IPS-18a (cell line): ENCODE data around the gene NUP214.

Experiments used
- H3K27ac ChIP-seq: one replicate; pipeline ENCODE4 v1.5.1; 2013; ENCODE audit warnings: low read length
- H3K27me3 ChIP-seq: one replicate; pipeline ENCODE4 v1.6.1; 2013; ENCODE audit warnings: mild to moderate bottlenecking, low read length; ENCODE audit not compliant: control insufficient read depth, insufficient read depth
- H3K36me3 ChIP-seq: one replicate; pipeline ENCODE4 v1.6.1; 2013; ENCODE audit warnings: low read depth, low read length; ENCODE audit not compliant: control insufficient read depth
- H3K4me1 ChIP-seq: one replicate; pipeline ENCODE4 v1.6.1; 2013; ENCODE audit warnings: low read depth, low read length; ENCODE audit not compliant: control insufficient read depth
- H3K4me3 ChIP-seq: one replicate; pipeline ENCODE4 v1.5.1; 2013; ENCODE audit warnings: low read length
- H3K9ac ChIP-seq: one replicate; pipeline ENCODE4 v1.6.1; 2013; ENCODE audit warnings: mild to moderate bottlenecking, low read length, moderate library complexity
- H3K9me3 ChIP-seq: one replicate; pipeline ENCODE4 v1.6.1; 2013; ENCODE audit warnings: low read depth, low read length; ENCODE audit not compliant: control insufficient read depth

The NUP214 gene

DNA sequence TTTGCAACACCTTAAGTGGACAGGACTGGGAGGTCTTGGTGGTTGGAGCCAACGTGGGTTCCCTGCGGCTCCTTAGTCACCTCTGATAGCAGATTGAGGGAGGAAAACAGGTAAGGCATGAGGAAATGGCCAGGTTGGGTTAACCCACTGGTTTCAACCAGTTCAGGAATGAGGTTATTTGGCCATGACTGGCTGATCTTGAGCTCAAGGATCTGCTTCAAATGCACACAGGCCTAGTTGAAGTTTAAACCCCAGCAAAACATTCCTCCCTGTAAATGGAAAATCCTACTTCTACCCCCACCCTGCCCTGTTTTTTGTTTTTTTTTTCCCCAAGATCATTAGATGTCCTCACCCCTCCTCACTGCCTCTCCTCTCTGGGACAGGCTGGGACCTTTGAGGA lies 3.2 kb upstream of the NUP214 start:
- Histone ChIP-seq H3K9ac (no peak overlapping the region), H3K36me3 (peaks cover 48% of the 10 kb centered on the region), H3K27me3 (no peaks in the 10 kb centered on the region), H3K4me3 (no peak overlapping the region), H3K4me1 (peaks cover 3% of the 10 kb centered on the region), H3K27ac (no peak overlapping the region), H3K9me3 (no peaks in the 10 kb centered on the region)

DNA sequence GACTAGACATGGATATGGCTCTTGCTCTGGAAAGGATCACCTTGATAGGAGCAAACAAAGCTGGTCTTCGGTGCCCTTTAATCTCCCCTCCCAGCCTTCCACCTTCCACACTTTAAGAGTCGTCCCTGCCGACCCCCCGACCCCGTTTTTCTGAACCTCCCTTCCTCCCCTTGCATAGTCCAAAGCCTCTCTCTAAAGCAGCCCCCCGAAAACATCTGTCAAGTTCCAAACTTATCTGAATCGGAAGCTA lies 423 bp upstream of the NUP214 start:
- peaks cover 3% of the 10 kb centered on the region for H3K4me1 ChIP-seq
- peak overlapping the region; percentile 83 for H3K4me3 ChIP-seq
- no peaks in the 10 kb centered on the region for H3K9me3 ChIP-seq
- peak overlapping the region; percentile 90 for H3K27ac ChIP-seq
- H3K36me3 ChIP-seq: peaks cover 51% of the 10 kb centered on the region
- H3K27me3 ChIP-seq: no peaks in the 10 kb centered on the region
- peak overlapping the region; percentile 96 for H3K9ac ChIP-seq

DNA sequence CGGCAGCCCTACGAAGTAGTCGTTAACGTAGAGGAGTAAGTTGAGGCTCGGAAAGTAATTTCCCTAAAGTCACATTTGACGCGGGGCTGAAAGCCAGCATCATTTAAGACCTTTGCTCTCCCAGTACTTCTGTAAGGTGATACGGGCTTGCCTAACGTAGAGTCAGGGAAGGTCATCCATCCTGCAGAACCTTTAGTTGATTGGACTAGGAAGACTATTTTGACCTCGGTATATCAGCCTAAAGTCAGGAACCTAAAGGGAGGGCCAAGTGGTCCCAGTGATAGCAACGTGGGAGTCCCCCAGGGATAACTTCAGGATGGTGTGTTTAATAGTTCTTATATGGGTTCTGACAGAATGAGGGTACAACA lies 657 bp downstream of the NUP214 start:
- no peak overlapping the region for H3K27ac ChIP-seq
- H3K9ac ChIP-seq: peak overlapping the region; percentile 96
- H3K27me3 ChIP-seq: no peaks in the 10 kb centered on the region
- no peaks in the 10 kb centered on the region for H3K9me3 ChIP-seq
- H3K36me3 ChIP-seq: peaks cover 49% of the 10 kb centered on the region
- H3K4me1 ChIP-seq: peaks cover 3% of the 10 kb centered on the region
- H3K4me3 ChIP-seq: peak overlapping the region; percentile 83

DNA sequence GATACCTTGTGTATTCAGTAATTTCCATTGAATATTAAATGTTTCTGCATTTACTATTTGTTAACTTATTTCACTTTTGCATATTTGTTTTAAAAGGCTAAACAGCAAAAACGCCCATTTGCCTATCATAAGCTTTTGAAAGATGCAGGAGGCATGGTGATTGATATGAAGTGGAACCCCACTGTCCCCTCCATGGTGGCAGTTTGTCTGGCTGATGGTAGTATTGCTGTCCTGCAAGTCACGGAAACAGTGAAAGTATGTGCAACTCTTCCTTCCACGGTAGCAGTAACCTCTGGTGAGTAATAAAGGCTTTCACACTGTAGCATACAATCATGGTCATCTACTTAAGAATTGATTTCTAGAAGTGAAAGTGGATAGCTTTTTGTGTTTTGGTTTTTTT lies 3.8 kb downstream of the NUP214 start:
- H3K4me1 ChIP-seq: peaks cover 3% of the 10 kb centered on the region
- peaks cover 63% of the 10 kb centered on the region for H3K36me3 ChIP-seq
- no peak overlapping the region for H3K27ac ChIP-seq
- H3K9me3 ChIP-seq: no peaks in the 10 kb centered on the region
- no peaks in the 10 kb centered on the region for H3K27me3 ChIP-seq
- no peak overlapping the region for H3K4me3 ChIP-seq
- H3K9ac ChIP-seq: no peak overlapping the region

DNA sequence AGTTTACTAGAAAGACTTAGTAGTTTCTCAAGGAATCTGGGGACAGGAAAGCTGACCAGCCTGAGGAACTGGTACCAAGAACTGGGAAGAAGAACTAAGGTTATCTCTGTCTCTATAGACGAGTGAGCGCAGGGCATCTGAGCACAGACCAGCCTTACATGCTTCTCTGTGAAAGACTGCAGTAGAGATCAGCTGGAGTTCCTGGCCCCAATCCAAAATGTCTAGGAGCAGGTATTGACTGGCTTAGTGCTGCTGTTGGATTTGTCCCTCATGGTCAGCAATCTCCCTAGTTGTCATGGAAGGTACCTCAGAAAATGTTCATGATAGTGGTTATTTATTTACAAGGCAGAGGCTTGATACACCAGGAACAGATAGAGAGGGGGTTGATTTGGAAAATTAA lies 13.3 kb downstream of the NUP214 start:
- no peaks in the 10 kb centered on the region for H3K27me3 ChIP-seq
- H3K9ac ChIP-seq: no peak overlapping the region
- H3K4me1 ChIP-seq: no peaks in the 10 kb centered on the region
- peaks cover 79% of the 10 kb centered on the region for H3K36me3 ChIP-seq
- H3K27ac ChIP-seq: no peak overlapping the region
- no peaks in the 10 kb centered on the region for H3K9me3 ChIP-seq
- H3K4me3 ChIP-seq: no peak overlapping the region

DNA sequence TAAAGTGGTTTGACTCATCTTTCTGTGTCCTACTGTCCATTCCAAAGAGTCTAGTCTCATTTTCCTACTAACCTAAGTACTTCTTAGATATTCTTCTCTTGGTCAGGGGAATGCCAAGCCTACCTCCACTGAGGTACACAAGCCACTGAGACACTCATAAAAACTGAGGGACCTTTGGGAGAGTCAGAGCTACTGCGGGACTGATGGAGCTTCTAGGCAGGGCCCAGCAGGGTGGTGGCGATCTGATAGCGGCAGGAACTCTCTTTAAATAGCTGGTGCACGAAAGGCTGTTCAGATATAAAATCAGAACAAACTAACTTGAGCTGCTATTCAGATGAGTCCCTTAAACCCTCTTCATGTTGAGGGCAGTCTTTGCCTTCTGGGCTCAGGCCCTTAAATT lies 14.7 kb downstream of the NUP214 start:
- H3K27ac ChIP-seq: no peak overlapping the region
- H3K4me1 ChIP-seq: no peaks in the 10 kb centered on the region
- no peaks in the 10 kb centered on the region for H3K9me3 ChIP-seq
- H3K9ac ChIP-seq: no peak overlapping the region
- peaks cover 79% of the 10 kb centered on the region for H3K36me3 ChIP-seq
- H3K4me3 ChIP-seq: no peak overlapping the region
- H3K27me3 ChIP-seq: no peaks in the 10 kb centered on the region

DNA sequence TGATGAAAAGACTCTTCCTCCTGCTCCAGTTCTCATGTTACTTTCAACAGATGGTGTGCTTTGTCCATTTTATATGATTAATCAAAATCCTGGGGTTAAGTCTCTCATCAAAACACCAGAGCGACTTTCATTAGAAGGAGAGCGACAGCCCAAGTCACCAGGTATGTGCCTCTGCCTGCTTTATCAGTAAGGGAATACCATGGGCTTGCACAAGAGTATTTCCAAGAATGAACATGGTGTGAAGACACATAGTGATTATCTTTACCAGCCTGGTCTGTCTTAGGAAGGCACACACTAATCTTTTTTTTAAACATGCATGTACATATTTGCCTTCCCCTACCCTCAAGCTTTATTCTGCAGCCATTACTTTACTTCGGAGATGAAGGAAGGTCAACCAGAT lies 15.2 kb downstream of the NUP214 start:
- H3K27ac ChIP-seq: no peak overlapping the region
- H3K36me3 ChIP-seq: peaks cover 79% of the 10 kb centered on the region
- H3K4me3 ChIP-seq: no peak overlapping the region
- no peaks in the 10 kb centered on the region for H3K9me3 ChIP-seq
- H3K4me1 ChIP-seq: no peaks in the 10 kb centered on the region
- no peak overlapping the region for H3K9ac ChIP-seq
- no peaks in the 10 kb centered on the region for H3K27me3 ChIP-seq

DNA sequence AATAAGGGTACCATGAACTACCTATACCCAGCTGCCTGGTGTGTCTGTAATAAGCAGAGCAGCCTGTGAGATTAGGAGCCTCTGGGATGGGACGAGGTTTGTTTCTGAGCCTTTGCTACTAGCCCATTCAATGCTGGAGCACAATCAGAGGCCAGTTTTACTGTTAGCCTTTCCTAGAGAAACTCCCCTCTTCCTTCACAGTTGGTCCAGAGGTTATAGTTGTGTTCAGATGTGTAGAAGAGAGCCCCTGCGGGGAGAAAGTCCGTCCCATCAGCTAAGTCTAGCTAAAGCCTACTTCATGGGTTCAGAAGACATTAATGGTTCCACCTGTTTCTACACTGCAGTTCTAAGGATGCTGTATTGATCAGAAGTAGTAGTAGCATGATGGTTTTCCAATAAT lies 16.8 kb downstream of the NUP214 start:
- Histone ChIP-seq H3K4me1 (no peaks in the 10 kb centered on the region), H3K36me3 (peaks cover 80% of the 10 kb centered on the region), H3K27me3 (no peaks in the 10 kb centered on the region), H3K4me3 (no peak overlapping the region), H3K9ac (no peak overlapping the region), H3K27ac (no peak overlapping the region), H3K9me3 (no peaks in the 10 kb centered on the region)

DNA sequence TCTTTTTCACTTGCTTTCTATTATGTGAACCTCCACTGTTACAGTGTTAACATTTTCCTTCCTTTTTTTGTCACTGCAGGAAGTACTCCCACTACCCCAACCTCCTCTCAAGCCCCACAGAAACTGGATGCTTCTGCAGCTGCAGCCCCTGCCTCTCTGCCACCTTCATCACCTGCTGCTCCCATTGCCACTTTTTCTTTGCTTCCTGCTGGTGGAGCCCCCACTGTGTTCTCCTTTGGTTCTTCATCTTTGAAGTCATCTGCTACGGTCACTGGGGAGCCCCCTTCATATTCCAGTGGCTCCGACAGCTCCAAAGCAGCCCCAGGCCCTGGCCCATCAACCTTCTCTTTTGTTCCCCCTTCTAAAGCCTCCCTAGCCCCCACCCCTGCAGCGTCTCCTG lies 18.8 kb downstream of the NUP214 start:
- Histone ChIP-seq H3K27me3 (no peaks in the 10 kb centered on the region), H3K27ac (no peak overlapping the region), H3K4me3 (no peak overlapping the region), H3K36me3 (peaks cover 89% of the 10 kb centered on the region), H3K4me1 (no peaks in the 10 kb centered on the region), H3K9me3 (no peaks in the 10 kb centered on the region), H3K9ac (no peak overlapping the region)

DNA sequence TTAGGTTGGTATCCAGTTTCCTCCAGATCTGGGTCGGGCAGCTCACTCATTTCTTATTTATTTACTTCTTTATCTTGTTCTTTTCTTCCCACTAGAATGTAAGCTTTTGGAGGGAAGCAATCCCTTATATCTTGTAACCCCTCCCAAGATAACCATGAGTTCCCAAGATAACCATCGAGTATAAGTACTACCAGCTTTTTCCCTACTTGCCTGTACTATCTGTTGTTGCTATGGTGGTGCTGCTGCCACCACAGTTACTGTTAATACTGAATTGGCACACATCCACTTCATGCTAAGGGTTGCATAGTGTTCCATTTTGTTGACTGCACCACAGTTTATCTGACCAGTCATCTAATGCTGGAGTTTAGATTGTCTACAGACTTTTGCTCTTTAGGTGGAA lies 19.9 kb downstream of the NUP214 start:
- H3K4me3 ChIP-seq: no peak overlapping the region
- H3K9me3 ChIP-seq: no peaks in the 10 kb centered on the region
- H3K27me3 ChIP-seq: no peaks in the 10 kb centered on the region
- H3K9ac ChIP-seq: no peak overlapping the region
- H3K27ac ChIP-seq: no peak overlapping the region
- H3K4me1 ChIP-seq: no peaks in the 10 kb centered on the region
- H3K36me3 ChIP-seq: peaks cover 88% of the 10 kb centered on the region

DNA sequence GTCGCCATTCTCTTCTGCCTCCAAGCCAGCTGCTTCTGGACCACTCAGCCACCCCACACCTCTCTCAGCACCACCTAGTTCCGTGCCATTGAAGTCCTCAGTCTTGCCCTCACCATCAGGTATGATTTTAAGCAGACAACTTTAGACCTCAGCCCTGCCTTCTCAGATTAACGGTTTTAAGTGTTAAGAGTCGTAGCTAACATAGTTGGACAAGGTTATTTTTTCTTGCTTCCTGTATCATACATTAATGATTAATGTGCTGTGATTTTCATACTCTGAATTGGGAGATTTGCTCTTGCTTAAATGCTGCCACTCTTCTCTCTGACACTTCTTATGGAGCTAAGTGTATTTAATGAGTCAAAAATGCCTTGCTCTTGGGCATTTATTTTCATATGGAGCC lies 20.8 kb downstream of the NUP214 start:
- H3K27ac ChIP-seq: no peak overlapping the region
- no peaks in the 10 kb centered on the region for H3K4me1 ChIP-seq
- H3K9me3 ChIP-seq: no peaks in the 10 kb centered on the region
- no peak overlapping the region for H3K4me3 ChIP-seq
- peaks cover 87% of the 10 kb centered on the region for H3K36me3 ChIP-seq
- no peak overlapping the region for H3K9ac ChIP-seq
- no peaks in the 10 kb centered on the region for H3K27me3 ChIP-seq

DNA sequence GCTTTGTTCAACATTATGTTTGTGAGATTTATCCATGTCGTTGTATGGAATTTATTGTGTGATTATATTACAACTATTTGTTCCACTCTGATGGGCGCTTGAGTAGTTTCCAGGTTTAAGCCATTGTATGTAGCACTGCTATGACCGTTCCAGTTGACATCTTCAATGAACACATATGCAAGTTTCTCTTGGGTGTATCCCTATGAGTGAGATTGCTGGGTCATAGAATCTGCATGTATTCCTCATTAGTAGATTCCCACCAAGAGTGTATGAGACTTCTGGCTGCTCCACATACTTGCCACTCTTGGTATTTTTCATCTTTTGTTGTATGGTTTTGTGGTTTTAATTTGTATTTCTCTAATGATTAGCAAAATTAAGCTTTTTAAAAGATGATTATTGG lies 22.9 kb downstream of the NUP214 start:
- Histone ChIP-seq H3K27me3 (no peaks in the 10 kb centered on the region), H3K9ac (no peak overlapping the region), H3K4me3 (no peak overlapping the region), H3K9me3 (no peaks in the 10 kb centered on the region), H3K27ac (no peak overlapping the region), H3K4me1 (no peaks in the 10 kb centered on the region), H3K36me3 (peaks cover 92% of the 10 kb centered on the region)
